Measurements from ENCODE around the gene NOL9.
A peak's percentile ranks its signal among the peaks of the same experiment; 100 is the strongest.

NOL9 gene

GRCh38 chr1:6523566-6523965 lies 30.7 kb downstream of the NOL9 start:
- no peak overlapping the region for H3K27ac ChIP-seq
- TF ChIP-seq CTCF (conservative IDR thresholded peaks at IDR 0.05), result peak; percentile 68
- no peak for TF ChIP-seq ZFX (IDR thresholded peaks at IDR 0.05)

- TF ChIP-seq ZFX (IDR thresholded peaks at IDR 0.05) (no peak), CTCF (conservative IDR thresholded peaks at IDR 0.05) (no peak)
- no peak overlapping the region for H3K27ac ChIP-seq
Measured at GRCh38 chr1:6521536-6521935, 32.8 kb downstream of the NOL9 start.

- H3K27ac ChIP-seq, result no peak overlapping the region
- TF ChIP-seq CTCF (conservative IDR thresholded peaks at IDR 0.05), result no peak
- no peak for TF ChIP-seq ZFX (IDR thresholded peaks at IDR 0.05)
Measured at GRCh38 chr1:6519935-6520671, 34.2 kb downstream of the NOL9 start.

GRCh38 chr1:6519491-6519934 lies 34.8 kb downstream of the NOL9 start:
- TF ChIP-seq ZFX (IDR thresholded peaks at IDR 0.05) (no peak), CTCF (conservative IDR thresholded peaks at IDR 0.05) (no peak)
- H3K27ac ChIP-seq, result no peak overlapping the region

GRCh38 chr1:6517435-6517851 lies 36.9 kb downstream of the NOL9 start:
- no peak overlapping the region for H3K27ac ChIP-seq
- TF ChIP-seq ZFX (IDR thresholded peaks at IDR 0.05) (no peak), CTCF (conservative IDR thresholded peaks at IDR 0.05) (no peak)

- TF ChIP-seq ZFX (IDR thresholded peaks at IDR 0.05) (no peak), CTCF (conservative IDR thresholded peaks at IDR 0.05) (no peak)
- H3K27ac ChIP-seq, result no peak overlapping the region
Measured at GRCh38 chr1:6515771-6516170, 38.5 kb downstream of the NOL9 start.

- no peak overlapping the region for H3K27ac ChIP-seq
Measured at GRCh38 chr1:6513320-6513801, 41.0 kb downstream of the NOL9 start.

More at GRCh38 chr1:6513320-6513801, 41.0 kb downstream of the NOL9 start:
- TF ChIP-seq CTCF (conservative IDR thresholded peaks at IDR 0.05), result no peak
- TF ChIP-seq ZFX (IDR thresholded peaks at IDR 0.05), result no peak
